GM21367 (cell line): ENCODE results near the gene FBLN2.

Source experiments
- ATAC-seq: cut with Tn5 transposase; IDR thresholded peaks from one replicate; pipeline ENCODE4 v1.9.1; 2021; ENCODE audit not compliant: unreplicated experiment

Gene FBLN2

DNA sequence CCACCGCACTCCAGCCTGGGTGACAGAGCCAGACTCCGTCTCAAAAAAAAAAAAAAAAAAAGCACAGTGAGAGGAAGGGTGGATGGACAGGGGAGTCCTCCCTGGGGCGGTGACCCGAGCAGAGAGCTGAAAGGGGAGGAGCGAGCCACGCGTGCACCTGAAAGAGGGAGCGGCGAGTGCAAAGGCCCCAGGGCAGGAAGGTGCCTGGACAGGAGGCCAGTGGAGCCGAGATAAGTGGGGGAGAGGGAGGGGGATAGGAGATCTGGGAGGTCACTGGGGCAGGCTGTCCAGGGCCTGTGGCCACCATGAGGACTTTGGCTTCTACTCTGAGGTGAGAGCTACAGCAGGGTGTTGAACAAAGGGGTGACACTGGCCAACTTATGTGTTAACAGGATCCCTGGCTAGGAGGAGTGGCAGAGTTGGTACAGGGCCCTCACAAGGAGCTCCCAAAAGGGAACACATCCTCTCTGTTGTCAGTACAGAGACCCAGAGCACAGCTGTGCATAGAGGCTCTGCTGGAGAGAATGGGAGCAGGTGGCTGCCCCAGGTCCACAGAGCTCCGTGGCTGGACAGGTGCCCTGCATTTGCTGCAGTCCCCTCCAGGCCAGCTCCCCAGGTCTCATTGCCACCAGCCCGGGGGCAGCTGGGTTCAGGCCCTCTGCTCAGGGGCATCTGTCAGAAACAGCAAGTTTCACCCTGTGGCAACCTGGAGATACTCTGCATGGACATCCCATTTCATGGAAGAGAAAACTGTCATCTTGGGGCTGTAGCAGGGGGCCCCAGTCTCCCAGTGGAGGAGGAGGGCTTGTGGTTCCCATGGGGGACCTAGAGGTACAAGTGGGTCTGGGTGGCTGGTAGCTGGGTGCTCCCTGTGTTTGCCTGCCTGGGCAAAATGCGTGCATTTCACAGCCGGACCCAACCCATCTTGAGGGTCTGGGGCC, 28.5 kb downstream of the FBLN2 start:
- no peak for ATAC-seq

DNA sequence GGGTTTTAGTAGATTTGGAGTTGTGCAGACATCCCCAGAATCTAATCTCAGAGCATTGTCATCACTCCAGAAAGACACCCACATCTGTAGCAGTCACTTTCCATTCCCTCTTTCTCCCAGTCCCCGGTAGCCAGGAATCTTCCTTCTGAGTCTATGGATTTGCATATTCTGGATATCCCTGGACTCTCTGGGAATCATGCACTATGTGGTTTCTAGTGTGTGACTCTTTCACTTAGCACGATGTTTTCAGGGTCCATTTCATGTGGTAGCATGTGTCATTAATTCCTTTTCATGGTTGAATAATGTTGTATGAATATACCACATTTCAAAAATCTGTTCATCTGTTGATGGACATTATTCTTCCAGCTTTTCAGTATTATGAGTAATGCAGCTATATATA, 29.3 kb downstream of the FBLN2 start:
- ATAC-seq = no peak

DNA sequence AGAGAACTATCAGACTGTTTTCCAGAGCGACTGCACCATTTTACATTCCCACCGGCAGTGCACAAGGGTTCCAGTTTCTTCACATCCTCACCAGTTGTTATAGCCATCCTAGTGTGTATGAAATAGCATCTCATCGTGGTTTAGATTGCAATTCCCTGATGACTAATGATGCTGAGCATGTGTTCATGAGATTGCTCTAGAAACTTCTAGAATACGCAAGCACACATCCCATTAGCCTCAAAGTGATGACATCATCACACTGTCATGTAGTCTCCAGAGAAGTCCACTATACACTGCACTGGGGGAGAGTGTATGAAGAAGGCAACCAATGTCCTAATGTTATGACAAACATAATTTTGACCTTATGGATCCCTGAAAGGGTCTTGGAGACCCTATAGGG, 30.1 kb downstream of the FBLN2 start:
- no peak for ATAC-seq

DNA sequence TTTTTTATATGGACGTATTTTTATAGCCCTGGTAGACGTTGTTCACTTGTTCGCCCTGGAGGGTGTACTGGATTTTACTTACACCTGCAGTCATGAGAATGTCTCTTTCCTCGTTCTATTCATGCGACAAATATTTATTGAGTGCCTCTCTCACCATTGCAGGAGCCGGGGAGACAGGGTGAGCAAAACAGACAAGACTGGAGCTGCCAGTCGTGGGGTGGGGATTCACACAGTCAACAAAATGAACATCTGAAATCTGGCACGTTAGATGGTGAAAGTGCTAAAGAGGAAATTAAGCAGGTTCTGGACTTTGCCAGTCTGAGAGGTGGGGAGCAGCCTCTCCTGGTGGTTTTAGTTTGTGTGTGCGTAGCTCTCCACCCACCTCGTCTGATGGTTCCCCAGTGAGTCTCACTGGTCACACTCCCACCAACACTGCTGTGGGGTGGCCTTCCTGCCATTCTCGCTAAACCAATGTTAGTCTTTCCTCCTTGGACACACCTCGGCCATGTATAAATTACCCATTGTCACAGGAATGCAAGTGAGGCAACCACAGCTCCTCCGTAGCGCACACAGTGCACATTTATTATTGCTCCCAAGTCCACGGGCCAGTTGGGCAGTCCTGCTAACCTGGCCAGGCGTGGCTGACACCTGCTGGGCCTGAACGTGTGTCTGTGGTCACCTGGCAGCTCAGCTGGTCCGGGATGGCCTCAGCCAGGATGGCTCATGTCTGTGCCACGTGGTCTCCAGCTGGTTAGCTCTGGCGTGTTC, 31.5 kb downstream of the FBLN2 start:
- no peak for ATAC-seq

DNA sequence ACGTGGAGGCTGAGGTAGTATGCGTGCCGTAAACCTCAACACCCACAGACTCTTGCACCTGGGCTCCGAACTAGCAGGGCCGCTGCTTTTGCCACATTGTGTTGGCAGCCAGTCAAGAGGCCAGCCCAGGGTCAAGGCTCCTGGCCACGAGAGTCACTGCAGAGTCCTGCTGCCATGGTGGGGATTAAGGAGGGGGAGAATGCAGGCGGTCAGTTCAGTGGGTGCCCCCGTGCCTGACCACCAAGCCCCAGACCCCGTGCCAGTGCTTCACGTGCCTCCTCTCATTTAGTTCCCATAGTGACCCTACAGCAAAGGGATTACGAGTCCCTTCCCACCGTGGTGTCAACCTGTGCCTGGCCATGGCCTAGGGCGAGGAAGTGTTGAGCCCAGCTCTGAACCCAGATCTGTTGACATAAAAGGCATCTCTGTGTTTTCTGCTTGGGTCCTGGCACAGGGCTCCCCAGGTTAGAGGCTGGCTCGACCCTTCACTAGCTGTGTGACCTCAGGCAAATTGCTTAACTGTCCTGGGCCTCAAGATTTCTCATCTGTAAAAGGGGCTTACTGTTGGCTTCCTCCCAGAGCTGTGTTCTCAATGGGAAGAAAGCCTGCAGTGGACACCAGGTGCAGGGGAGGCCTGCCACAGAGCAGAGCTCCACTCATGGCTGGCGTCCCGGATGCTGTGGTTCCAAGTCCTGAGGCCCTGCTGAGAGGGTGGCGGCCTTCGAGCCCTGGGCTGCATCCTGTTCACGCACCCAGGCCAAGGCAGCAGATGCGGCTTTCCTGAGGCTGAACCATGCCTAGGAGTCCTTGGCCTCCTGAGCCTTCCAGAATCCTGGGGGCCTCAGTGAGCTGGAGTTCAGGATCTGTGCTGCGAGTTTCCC, 32.8 kb downstream of the FBLN2 start:
- no peak for ATAC-seq

DNA sequence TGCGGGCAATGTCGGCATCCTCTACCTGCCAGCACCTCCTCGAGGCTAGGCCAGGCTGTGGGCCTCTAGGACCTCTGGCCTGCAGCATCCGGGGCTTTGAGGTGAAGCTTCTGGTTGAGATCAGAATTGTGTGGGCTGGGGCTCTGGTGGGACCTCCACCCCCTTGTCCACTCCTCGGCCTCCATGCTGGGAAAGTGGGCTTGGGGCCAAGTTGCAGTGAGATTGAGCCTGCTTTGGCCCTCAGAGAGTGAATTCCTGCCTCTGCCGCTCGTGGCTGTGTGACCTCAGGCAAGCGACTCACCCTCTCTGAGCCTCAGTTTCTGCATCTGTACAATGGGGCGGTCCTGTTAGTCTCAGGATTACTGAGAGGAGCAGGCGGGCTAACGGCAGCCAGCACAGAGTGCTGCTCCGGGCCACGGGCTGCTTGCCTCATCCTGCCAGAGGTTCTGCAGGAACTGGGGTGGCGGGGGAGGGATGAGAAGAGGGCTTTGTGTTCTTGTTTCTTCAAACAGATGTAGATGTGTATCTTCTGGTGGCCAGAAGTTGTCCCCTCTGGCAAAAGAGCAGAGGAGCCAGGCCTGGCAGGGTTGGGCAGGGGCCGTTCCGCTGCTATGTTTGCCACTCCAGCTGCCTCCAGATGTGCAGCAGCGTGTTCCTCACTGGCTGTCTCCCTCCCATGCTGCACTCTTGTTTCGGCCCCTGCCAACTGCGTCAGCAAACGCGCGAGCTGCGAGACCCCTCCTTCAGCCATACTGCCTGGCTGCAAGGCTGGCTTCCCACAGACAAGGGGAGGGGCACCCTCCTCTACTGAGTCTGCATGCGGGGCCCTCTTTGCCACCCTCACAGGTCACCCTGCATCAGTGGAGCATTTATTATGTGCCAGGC, 33.7 kb downstream of the FBLN2 start:
- no peak for ATAC-seq

DNA sequence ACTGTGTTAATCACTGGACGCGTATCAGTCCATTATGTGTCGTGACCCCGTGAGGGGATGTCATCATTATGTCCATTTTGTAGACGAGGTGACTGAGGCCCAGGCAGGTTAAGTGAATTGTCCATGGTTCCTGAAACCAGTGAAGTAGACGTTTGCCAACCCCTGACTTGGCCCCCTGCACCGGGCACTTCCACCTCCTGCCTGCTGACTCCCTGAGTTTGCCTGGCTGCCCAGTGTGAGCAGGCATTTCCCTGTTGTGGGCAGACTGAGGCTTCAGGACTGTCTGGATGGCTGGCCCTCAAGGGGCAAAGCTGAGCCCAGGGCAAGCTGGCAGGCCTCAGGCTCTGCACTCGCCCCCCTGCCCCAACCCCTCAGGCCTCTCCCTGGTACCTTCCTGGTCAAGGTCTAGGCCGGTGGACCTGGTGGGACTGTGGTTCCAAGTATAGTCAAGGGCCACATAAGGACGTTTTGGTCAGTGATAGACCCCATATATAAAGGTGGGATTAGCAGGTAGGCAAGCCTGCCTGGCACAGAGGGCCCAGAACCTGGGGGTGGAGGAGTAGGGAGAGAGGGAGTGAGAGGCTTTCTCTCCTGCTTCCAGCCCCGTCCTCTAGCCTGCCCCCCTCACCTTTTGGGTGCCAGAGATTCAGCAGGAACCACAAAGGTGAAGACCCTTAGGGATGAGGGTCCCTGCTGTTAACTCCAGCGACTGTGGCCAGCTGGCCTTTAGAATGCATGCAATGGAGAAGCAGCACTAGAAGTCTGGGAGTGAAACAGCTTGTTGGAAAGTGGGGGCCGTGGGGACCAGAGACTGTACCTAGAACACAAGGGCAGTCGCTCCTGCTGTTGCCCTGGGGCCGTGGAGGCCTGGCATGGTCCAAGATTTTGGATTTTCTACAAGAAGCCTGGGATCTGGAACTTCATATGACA, 34.6 kb downstream of the FBLN2 start:
- no peak for ATAC-seq

DNA sequence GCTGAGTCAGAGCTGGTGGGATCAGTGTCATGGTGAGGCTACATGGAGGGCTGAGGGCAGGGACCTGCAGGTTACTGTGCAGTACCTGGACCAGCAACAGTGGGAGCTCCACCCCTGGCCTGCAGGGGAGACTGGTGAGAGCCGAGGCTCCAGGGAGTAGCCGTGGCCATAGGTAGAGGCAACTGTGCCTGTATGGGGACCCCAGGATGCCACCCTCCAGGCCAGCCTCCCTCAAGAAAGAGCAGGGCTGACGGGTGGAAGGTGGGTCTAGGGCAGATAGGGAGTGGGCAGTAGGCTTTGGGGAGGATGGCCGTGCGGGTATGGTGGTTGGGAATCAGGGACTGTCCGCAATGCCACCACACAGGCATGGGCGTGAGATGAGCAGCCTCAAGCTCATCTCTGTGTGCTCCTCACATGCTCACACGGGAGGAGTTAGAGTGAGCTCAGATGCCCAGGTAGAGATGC, 35.5 kb downstream of the FBLN2 start:
- no peak for ATAC-seq

DNA sequence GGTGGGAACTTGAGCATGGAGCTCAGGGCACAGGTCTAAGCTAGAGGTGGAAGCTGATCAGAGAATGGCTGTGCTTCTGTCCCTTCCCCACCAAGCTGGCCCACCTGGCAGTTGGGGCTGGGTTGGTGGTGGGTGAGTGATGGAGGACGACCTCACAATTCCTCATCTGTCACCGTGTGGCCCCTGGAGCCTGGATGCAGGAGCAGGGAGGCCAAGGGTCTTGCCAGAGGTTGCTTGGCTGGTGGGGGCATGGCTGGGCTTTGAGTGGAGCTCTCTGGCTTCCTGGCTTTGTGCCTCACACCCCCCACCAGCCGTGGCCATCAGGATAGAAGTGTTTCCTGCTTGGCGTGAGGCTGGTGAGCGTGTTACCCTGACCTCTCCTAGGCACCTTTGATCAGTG, 36.0 kb downstream of the FBLN2 start:
- no peak for ATAC-seq

DNA sequence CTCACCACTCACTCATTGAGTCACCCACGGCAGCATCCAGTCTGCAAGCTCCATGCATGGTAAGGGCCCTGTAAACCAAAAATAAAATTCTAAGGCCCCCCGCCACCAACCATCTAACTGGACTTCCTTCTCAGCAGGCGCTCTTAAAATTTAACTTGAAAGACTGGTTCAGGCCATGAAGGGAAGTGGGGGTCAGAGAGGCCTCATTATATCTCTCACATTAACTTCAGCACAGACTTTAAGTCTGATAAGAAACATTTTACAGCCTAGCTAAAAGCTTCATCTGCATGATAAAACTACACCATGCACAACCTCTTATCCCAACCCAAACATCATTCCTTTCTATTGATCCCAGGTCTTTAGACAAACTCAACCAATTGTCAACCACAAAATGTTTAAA, 38.5 kb downstream of the FBLN2 start:
- no peak for ATAC-seq

DNA sequence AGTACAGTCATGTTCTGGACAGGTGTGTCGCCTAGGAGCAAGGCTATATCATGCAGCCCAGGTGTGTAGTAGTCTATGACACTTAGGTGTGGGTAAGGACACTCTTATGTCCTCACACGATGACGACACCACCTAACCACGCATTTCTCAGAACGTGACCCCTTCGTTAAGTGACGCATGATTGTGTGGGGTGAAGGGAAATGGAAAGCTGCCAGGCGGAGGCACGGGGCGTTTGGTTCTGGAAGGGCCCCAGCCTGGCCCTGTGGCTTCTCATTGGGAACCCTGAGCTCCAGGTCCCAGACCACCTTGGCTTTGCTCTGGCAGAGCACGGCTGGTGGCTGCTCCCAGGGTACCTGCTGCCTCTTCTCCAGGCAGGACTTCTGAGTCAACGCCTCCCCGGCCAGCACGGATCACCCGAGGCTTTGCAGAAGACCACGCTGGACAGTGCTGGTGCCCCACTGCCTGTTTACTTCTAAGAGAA, 39.3 kb downstream of the FBLN2 start:
- no peak for ATAC-seq

DNA sequence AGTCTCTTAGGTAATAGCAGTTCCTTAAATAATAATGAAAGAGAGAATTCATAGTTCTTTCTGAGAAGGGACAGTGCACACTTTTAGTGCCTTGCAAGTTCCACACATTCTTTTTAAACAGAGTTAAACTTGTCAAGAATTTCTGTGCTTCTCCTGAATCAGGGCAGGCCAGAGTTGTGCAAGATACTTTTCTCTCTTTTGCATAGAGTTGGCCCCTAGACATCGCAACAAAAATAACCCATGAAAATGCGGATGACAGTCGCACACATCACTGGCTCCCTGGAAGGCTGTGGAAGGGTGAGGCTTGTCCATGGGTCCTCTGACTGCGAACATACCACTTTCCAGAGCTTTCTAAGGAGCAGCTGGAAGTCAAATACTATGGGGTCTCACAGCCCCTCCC, 40.1 kb downstream of the FBLN2 start:
- no peak for ATAC-seq

DNA sequence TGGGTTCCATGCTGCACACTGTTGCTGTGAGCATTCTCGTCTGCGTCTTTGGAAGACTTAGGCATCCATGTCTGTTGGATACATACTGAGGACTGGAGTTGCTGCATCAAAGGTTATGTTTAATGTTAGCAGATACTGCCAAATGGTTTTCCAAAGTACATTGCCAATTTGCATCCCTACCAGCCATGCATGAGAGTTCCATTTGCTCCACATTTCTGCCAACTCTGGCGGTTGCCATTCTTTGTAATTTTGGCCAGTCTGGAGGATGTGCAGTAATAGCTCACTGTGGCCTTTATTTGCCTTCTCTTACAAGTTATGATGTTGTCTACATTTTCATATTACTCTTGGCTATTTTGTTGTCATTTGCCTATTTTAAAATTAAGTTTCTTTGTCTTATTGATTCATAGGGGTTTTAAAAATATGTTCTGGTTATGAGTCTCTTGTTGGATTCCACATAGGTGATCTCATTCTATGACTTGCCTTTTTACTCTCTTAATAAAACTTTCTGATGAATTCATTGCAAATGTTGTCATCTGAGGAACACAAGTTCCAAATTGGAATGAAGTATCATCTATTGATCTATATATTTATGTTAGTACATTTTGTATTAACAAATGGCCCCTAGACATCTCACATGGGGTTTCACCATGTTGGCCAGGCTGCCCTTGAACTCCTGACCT, 42.1 kb downstream of the FBLN2 start:
- no peak for ATAC-seq

DNA sequence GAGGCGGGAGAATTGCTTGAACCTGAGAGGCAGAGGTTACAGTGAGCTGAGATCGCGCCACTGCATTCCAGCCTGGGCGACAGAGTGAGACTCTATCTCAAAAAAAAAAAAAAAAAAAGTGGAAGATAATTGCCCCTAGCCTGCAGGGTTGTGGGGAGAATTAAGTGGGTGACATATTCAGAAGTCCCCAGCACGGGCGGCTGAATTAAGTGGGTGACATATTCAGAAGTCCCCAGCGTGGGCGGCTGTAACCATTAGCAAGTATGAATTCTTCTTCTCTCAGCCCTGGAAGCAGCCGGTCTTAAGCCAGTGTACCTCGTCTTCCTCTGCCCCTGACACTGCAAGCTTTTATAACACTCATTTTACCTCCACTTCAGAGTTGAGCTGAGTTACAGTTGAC, 44.7 kb downstream of the FBLN2 start:
- ATAC-seq = no peak

DNA sequence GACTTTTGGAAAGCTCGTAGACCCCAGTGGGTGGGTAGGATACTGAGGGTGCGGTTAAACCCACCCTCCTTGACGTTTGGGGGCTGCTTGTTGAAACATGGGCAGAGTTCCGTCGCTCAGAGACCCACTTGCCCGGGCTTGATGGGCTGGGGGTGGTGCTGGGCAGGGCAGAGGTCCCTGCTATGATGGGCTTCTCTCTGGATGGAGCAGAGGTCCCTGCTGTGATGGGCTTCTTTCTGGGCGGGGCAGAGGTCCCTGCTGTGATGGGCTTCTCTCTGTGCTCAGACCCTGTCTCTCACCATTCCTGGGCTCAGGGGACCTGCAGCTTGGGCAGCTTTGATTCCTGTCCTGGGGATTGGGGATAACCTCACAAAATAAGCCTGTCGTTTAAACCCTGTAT, 45.2 kb downstream of the FBLN2 start:
- no peak for ATAC-seq

DNA sequence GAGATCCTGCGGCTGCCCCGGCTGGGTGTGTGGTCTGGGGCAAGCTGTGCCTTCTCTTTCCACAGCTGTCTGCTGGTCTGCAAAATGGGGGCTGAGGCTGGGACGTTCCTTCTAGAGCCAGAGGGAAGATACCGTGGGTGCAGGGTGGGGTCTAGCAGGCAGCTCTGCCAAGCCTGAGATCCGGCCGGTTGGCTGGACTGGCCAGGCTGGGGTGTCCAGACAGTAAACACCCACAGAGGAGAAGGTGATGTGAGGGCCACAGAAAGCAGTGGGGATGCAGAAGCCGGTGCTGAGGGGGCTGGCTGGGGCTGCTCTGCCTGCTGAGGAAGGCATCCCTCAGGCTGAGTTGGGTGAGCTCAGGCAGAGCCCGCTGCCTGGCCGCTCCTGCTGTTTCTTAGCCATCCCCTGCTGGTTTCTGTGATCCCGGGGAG, 46.1 kb downstream of the FBLN2 start:
- ATAC-seq = no peak

DNA sequence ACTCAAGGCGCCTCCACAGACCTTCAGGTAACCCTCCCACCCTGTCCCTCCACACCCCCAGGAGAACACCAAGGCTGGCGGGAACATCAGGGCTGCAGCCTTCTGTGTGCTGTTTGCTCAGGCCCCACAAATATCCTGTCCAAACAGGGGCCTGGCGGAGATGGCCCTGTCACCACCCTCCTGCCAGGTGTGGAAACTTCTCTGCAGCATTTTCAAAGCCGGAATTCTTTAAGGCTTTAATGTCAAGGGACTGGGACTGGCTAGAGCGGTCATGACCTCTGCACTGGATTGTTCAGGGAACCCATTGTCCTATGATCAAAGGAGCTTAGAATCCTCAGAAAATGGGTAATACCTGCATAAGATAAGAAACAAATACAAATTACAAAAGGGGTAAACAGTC, 46.6 kb downstream of the FBLN2 start:
- ATAC-seq = no peak

DNA sequence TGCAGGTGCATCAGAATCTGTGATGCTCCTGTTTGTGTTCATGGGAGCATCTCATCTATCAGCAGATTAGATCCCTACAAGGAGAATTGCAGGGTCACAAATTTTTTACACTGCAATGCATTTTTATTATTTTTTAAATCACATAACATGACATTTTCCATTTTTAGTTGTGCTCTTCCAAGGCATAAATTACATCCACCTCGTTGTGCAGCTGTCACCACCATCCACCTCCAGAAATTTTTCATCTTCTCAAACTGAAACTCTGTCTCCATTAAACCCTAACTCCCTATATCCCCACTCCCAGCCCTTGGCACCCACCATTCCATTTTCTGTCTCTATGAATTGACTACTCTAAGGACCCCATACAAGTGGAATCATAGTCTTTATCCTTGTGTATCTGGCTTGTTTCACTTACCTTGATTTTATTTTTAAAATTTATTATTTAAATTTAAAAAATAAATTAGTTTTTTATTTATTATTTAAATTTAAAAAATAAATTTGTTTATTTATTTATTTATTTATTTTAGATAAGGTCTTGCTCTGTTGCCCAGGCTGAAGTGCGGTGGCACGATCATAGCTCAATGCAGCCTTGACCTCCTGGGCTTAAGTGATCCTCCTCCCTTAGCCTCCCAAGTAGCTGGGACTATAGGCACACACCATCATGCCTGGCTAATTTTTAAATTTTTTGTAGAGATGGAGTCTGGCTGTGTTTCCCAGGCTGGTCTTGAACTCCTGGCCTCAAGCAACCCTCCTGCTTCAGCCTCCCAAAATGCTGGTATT, 47.7 kb downstream of the FBLN2 start:
- ATAC-seq = no peak
